ENCODE measurements around the gene NTN1.

- TF ChIP-seq CTCF (IDR thresholded peaks at IDR 0.05; ENCODE audit: poor library complexity, severe bottlenecking) (no peak), EZH2 (IDR thresholded peaks at IDR 0.05; ENCODE audit: borderline replicate concordance, insufficient read depth, low read length, poor library complexity, severe bottlenecking) (no peak)
Observed at GRCh38 chr17:9199571-9200551, 178.6 kb downstream of the NTN1 start.

Measured in neural cell (in vitro differentiated cells).